Hepatocyte (in vitro differentiated cells): ENCODE measurements around the gene EXD3.

Experiments used
- CTCF ChIP-seq: fragments of 200-600 bp; sonication (generic); IDR thresholded peaks from 2 replicates; pipeline ENCODE4 v1.5.1; 2016; ENCODE audit warnings: antibody characterized with exemption, mild to moderate bottlenecking; ENCODE audit not compliant: poor library complexity
- EZH2phosphoT487 ChIP-seq: fragments of 200-600 bp; sonication (generic); IDR thresholded peaks from one replicate; pipeline ENCODE4 v1.6.1; 2018; ENCODE audit warnings: antibody characterized with exemption, mild to moderate bottlenecking, low read depth, moderate library complexity; ENCODE audit not compliant: unreplicated experiment, severe bottlenecking

GRCh38 chr9:137293482-137294090 lies 129.4 kb downstream of the EXD3 start:
- TF ChIP-seq CTCF: no peak
- TF ChIP-seq EZH2phosphoT487: no peak
